ENCODE results near the gene SCAMP4.
"Not testable (repeated sequence)": the region's sequence is repeated elsewhere in the genome, so short reads cannot be mapped to it uniquely, and the experiment has no call there.

The SCAMP4 gene

GRCh38 chr19:1882786-1883692 lies 22.2 kb upstream of the SCAMP4 start:
- no peak for DNase-seq (ENCODE audit: low spot score)

GRCh38 chr19:1883784-1884183 lies 21.4 kb upstream of the SCAMP4 start:
- DNase-seq (ENCODE audit: low spot score) = no peak

GRCh38 chr19:1884291-1884718 lies 20.9 kb upstream of the SCAMP4 start:
- DNase-seq (ENCODE audit: low spot score) = no peak

- no peak for DNase-seq (ENCODE audit: low spot score)
These were observed 20.4 kb upstream of the SCAMP4 start for GRCh38 chr19:1884719-1885334.

- peak; percentile 79 for DNase-seq (ENCODE audit: low spot score)
These were observed 19.6 kb upstream of the SCAMP4 start, which contains the start of gene ABHD17A for GRCh38 chr19:1885398-1886119. TSS of gene ABHD17A (minus strand) at chr19:1885496. CDS start at chr19:1881566, 3,930 bp downstream.

- not testable (repeated sequence) for DNase-seq (ENCODE audit: low spot score)
These were observed 18.8 kb upstream of the SCAMP4 start for GRCh38 chr19:1886360-1886759.

GRCh38 chr19:1888385-1888784 lies 16.8 kb upstream of the SCAMP4 start:
- DNase-seq (ENCODE audit: low spot score) = no peak

- DNase-seq (ENCODE audit: low spot score) = no peak
These were observed 15.3 kb upstream of the SCAMP4 start for GRCh38 chr19:1889907-1890306.

GRCh38 chr19:1893791-1894190 lies 11.4 kb upstream of the SCAMP4 start:
- no peak for DNase-seq (ENCODE audit: low spot score)

- DNase-seq (ENCODE audit: low spot score) = no peak
These were observed 8.7 kb upstream of the SCAMP4 start for GRCh38 chr19:1896508-1896907.

- DNase-seq (ENCODE audit: low spot score) = no peak
These were observed 3.2 kb upstream of the SCAMP4 start for GRCh38 chr19:1901940-1902404.

- no peak for DNase-seq (ENCODE audit: low spot score)
These were observed 2.3 kb upstream of the SCAMP4 start for GRCh38 chr19:1902923-1903322.

GRCh38 chr19:1904860-1905109 lies 414 bp upstream of the SCAMP4 start:
- no peak for DNase-seq (ENCODE audit: low spot score)

GRCh38 chr19:1905863-1906375 lies 720 bp downstream of the SCAMP4 start:
- no peak for DNase-seq (ENCODE audit: low spot score)

- DNase-seq (ENCODE audit: low spot score) = no peak
These were observed 1.9 kb downstream of the SCAMP4 start for GRCh38 chr19:1906985-1907562.

GRCh38 chr19:1907563-1908363 lies 2.6 kb downstream of the SCAMP4 start:
- DNase-seq (ENCODE audit: low spot score) = no peak

GRCh38 chr19:1908364-1908678 lies 3.1 kb downstream of the SCAMP4 start:
- no peak for DNase-seq (ENCODE audit: low spot score)

- no peak for DNase-seq (ENCODE audit: low spot score)
These were observed 4.5 kb downstream of the SCAMP4 start for GRCh38 chr19:1909761-1910080.

GRCh38 chr19:1910177-1910576 lies 5.0 kb downstream of the SCAMP4 start:
- DNase-seq (ENCODE audit: low spot score) = no peak

GRCh38 chr19:1911098-1911497 lies 5.9 kb downstream of the SCAMP4 start:
- DNase-seq (ENCODE audit: low spot score) = no peak

- no peak for DNase-seq (ENCODE audit: low spot score)
These were observed 6.8 kb downstream of the SCAMP4 start for GRCh38 chr19:1911995-1912394.

Data from SW480 (cell line).